Measurements from ENCODE around the gene KDM6A. TPM values are rescaled to one million over a fixed set of nuclear protein-coding genes. Genes with fewer than 3 reads are reported as not detected.
A peak's percentile ranks its signal among the peaks of the same experiment; 100 is the strongest.

Gene KDM6A
- total and polyA plus RNA-seq, 7 donors: 3.6 to 21.3 (median 13.2) TPM

DNA sequence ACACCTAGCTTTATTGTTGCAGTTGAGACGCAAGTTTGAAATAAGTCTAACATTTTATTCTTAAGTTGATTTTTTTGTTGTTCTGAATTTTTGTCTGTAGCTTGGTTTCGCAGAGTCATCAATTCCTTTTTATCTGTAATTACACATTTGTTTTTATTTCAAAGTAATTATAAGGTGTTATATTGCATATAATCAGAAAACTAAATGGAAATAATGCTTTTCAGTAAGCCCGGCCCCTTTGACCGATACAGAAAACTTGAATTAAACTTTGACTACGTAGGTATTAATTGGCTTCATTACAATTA is 2.1 kb downstream of the KDM6A start:
- ATAC-seq (no peak), DNase-seq (no peak)
- WGBS, 3 donors: 7 to 14% (median 7%) methylated on average over 5 of the region's 5 CpGs
- intact Hi-C loops (cut with DNase I): loop anchor here in 1 of 2 donors (10.0 kb wide), 1 partner anchor 330 kb away; the partner anchor contains the start of gene FUNDC1
- no peaks in the 10 kb centered on the region for H3K9me3 ChIP-seq
- TF ChIP-seq, protein P1, sequence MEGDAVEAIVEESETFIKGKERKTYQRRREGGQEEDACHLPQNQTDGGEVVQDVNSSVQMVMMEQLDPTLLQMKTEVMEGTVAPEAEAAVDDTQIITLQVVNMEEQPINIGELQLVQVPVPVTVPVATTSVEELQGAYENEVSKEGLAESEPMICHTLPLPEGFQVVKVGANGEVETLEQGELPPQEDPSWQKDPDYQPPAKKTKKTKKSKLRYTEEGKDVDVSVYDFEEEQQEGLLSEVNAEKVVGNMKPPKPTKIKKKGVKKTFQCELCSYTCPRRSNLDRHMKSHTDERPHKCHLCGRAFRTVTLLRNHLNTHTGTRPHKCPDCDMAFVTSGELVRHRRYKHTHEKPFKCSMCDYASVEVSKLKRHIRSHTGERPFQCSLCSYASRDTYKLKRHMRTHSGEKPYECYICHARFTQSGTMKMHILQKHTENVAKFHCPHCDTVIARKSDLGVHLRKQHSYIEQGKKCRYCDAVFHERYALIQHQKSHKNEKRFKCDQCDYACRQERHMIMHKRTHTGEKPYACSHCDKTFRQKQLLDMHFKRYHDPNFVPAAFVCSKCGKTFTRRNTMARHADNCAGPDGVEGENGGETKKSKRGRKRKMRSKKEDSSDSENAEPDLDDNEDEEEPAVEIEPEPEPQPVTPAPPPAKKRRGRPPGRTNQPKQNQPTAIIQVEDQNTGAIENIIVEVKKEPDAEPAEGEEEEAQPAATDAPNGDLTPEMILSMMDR (IDR thresholded peaks at IDR 0.05): no peak
- peak overlapping the region; percentile 88 for H3K4me3 ChIP-seq
- H3K36me3 ChIP-seq (ENCODE audit: insufficient read depth in 1 of 2, low read depth in 1 of 2): no peaks in the 10 kb centered on the region
- no peaks in the 10 kb centered on the region for H3K27me3 ChIP-seq (ENCODE audit: insufficient read depth in 3 of 3, low read length in 2 of 3)
- H3K27ac ChIP-seq: peak overlapping the region; percentile 92
- H3K4me1 ChIP-seq: peaks cover 39% of the 10 kb centered on the region

DNA sequence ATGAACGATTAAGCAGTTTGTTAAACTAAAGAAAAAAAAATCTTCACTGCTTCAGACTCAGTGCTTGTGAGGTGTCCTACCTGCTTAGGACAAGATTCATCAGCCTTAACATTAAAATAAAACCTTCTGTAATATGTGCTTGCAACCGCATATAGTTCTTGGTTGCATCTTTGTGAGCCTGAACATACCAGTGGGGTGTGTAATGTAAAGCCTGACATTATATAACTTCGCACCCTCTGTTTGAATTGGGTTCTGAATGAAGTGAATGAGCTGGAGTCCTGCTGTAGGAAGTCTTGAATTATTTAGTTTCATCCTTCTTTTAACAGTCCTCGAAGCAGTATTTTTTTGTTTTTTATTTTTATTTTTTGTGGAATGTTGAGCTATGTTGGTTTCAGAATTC is 3.1 kb downstream of the KDM6A start:
- 15 to 28% (median 22%) methylated on average over 4 of the region's 4 CpGs for WGBS, 3 donors
- ATAC-seq (no peak), DNase-seq (no peak)
- Histone ChIP-seq H3K36me3 (ENCODE audit: insufficient read depth in 1 of 2, low read depth in 1 of 2) (no peaks in the 10 kb centered on the region), H3K27ac (no peak overlapping the region), H3K27me3 (ENCODE audit: insufficient read depth in 3 of 3, low read length in 2 of 3) (no peaks in the 10 kb centered on the region), H3K4me1 (peaks cover 40% of the 10 kb centered on the region), H3K9me3 (no peaks in the 10 kb centered on the region), H3K4me3 (peak overlapping the region; percentile 88)
- intact Hi-C loops (cut with DNase I): loop anchor here in 1 of 2 donors (10.0 kb wide), 1 partner anchor 331 kb away; the partner anchor contains the start of gene FUNDC1
- TF ChIP-seq, protein P1 (IDR thresholded peaks at IDR 0.05): no peak

DNA sequence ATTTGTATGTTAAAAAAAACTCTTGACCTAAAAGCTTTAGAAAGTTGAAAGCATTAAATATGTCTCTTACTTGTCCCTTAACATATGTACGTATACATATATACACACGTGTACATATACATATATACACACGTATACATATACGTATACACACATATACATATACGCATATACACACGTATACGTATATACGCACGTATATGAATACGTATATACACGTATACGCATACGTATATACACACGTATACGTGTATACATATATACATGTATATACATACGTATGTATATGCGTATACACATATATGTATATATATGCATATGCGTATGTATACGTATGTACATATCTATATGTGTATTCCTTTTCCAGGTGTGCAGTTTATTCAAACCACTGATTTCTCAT is 3.8 kb downstream of the KDM6A start:
- H3K4me3 ChIP-seq: peak overlapping the region; percentile 6
- H3K27ac ChIP-seq: no peak overlapping the region
- H3K36me3 ChIP-seq (ENCODE audit: insufficient read depth in 1 of 2, low read depth in 1 of 2): no peaks in the 10 kb centered on the region
- H3K27me3 ChIP-seq (ENCODE audit: insufficient read depth in 3 of 3, low read length in 2 of 3): no peaks in the 10 kb centered on the region
- DNase-seq (no peak), ATAC-seq (no peak)
- 79 to 85% (median 83%) methylated on average over 19 of the region's 19 CpGs for WGBS, 3 donors
- H3K9me3 ChIP-seq: no peaks in the 10 kb centered on the region
- TF ChIP-seq, protein P1 (IDR thresholded peaks at IDR 0.05): no peak
- intact Hi-C loops (cut with DNase I): loop anchor here in 1 of 2 donors (10.0 kb wide), 1 partner anchor 332 kb away; the partner anchor contains the start of gene FUNDC1
- peaks cover 39% of the 10 kb centered on the region for H3K4me1 ChIP-seq

DNA sequence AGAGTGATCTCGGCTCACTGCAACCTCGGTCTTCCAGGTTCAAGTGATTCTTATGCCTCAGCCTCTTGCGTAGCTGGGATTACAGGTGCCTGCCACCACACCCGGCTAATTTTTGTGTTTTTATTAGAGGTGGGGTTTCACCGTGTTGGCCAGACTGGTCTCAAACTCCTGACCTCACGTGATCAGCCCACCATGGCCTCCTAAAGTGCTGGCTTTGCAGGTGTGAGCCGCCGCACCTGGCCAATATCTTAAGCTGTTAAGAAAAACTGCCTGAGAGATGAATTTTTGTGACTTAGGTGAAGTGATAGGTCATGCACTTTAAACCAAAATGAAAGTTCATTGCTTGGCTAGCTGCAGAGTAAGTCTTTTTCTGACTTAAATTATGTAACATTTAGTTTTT is 5.8 kb downstream of the KDM6A start:
- Histone ChIP-seq H3K27ac (no peak overlapping the region), H3K27me3 (ENCODE audit: insufficient read depth in 3 of 3, low read length in 2 of 3) (no peaks in the 10 kb centered on the region), H3K36me3 (ENCODE audit: insufficient read depth in 1 of 2, low read depth in 1 of 2) (no peaks in the 10 kb centered on the region), H3K9me3 (no peaks in the 10 kb centered on the region), H3K4me1 (peaks cover 55% of the 10 kb centered on the region), H3K4me3 (no peak overlapping the region)
- intact Hi-C loops (cut with DNase I): loop anchor here in 1 of 2 donors (10.0 kb wide), 1 partner anchor 334 kb away; the partner anchor contains the start of gene FUNDC1
- no peak for DNase-seq
- 81 to 90% (median 90%) methylated on average over 8 of the region's 8 CpGs for WGBS, 3 donors
- ATAC-seq: no peak
- TF ChIP-seq, protein P1 (IDR thresholded peaks at IDR 0.05): no peak

DNA sequence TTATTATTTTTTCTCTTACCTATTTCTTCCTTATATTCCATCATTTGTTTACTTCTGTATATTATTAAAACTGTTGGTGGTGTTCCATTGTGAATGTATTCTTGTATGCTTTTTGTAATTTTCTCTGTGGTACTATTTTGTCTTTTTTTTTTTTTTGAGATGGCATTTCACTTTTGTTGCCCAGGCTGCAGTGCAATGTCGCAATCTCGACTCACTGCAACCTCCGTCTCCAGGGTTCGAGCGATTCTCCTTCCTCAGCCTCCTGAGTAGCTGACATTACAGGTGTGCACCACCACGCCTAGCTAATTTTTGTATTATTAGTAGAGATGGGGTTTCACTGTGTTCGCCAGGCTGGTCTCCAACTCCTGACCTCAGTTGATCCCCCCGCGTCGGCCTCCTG is 8.6 kb downstream of the KDM6A start:
- no peak overlapping the region for H3K4me3 ChIP-seq
- DNase-seq (no peak), ATAC-seq (no peak)
- H3K4me1 ChIP-seq: peaks cover 62% of the 10 kb centered on the region
- no peaks in the 10 kb centered on the region for H3K9me3 ChIP-seq
- no peaks in the 10 kb centered on the region for H3K27me3 ChIP-seq (ENCODE audit: insufficient read depth in 3 of 3, low read length in 2 of 3)
- no peak overlapping the region for H3K27ac ChIP-seq
- intact Hi-C loops (cut with DNase I): no loop called here
- 85 to 88% (median 86%) methylated on average over 10 of the region's 10 CpGs for WGBS, 3 donors
- H3K36me3 ChIP-seq (ENCODE audit: insufficient read depth in 1 of 2, low read depth in 1 of 2): no peaks in the 10 kb centered on the region
- TF ChIP-seq, protein P1 (IDR thresholded peaks at IDR 0.05): no peak

All from psoas muscle (tissue), 8 donors.